ENCODE data around the gene LY6G6F.

DNA sequence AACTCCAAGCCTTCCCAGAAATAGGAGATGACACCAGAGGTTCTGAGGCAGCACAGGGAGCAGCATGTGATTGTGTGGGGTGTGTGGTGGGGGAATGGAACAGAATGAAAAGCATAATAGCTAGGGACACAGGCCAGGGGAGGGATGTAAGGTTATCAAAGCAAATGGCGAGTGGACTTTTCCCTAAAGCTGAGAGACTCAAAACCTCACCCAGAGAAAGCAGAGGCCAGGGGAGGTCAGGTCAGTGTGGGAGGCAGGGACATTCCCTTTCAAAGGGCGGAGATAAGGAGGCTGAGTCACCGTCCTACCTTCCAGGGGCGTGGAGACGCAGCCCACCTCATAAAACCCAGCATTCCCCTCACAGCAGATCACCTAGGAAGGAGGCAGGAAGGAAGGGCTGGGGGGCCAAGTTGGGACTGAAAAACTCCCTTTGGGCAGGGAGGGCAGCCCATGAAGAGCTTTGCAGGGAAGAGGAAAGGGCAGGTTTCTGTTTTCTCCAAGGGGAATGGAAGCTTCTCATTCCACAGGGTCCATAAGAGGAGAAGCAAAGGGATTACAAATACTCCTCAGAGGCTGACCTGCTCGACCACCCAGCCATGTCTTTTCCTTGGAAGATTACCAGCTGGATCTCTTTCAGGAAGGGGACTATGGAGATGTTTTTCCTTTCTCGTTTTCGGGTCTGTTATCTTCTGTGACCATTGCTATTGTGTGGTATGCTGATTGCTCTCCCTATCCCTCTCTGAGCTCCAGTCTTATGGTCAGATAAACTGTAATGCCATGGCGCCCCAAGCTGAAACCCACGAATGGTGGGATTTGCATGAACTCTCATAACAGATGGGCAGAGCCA lies 16.2 kb upstream of the LY6G6F start:
- TF ChIP-seq, protein P1, sequence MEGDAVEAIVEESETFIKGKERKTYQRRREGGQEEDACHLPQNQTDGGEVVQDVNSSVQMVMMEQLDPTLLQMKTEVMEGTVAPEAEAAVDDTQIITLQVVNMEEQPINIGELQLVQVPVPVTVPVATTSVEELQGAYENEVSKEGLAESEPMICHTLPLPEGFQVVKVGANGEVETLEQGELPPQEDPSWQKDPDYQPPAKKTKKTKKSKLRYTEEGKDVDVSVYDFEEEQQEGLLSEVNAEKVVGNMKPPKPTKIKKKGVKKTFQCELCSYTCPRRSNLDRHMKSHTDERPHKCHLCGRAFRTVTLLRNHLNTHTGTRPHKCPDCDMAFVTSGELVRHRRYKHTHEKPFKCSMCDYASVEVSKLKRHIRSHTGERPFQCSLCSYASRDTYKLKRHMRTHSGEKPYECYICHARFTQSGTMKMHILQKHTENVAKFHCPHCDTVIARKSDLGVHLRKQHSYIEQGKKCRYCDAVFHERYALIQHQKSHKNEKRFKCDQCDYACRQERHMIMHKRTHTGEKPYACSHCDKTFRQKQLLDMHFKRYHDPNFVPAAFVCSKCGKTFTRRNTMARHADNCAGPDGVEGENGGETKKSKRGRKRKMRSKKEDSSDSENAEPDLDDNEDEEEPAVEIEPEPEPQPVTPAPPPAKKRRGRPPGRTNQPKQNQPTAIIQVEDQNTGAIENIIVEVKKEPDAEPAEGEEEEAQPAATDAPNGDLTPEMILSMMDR (IDR thresholded peaks at IDR 0.05; ENCODE audit: insufficient read depth, low read depth, low read length), result no peak
- TF ChIP-seq EZH2 (IDR thresholded peaks at IDR 0.05; ENCODE audit: insufficient read depth, low read length), result no peak

All from astrocyte (in vitro differentiated cells and primary cell).